NCI-H345 treated with DMSO at 0.1 percent for 48 hours (cell line): ENCODE data around the gene OR2A2.

ENCODE experiments used
- DNase-seq: peaks from one replicate; lab custom pipeline; 2025; ENCODE audit not compliant: unreplicated experiment; lab: John Stamatoyannopoulos, UW

Gene OR2A2

GRCh38 chr7:144137501-144137900 lies 28.1 kb downstream of the OR2A2 start:
- no peak for DNase-seq

GRCh38 chr7:144142187-144142586 lies 32.8 kb downstream of the OR2A2 start:
- no peak for DNase-seq

- no peak for DNase-seq
These were observed 35.0 kb downstream of the OR2A2 start for GRCh38 chr7:144144426-144144825.

GRCh38 chr7:144148224-144148827 lies 38.9 kb downstream of the OR2A2 start:
- DNase-seq = no peak

GRCh38 chr7:144158861-144159260 lies 49.5 kb downstream of the OR2A2 start:
- DNase-seq = no peak
